Neural crest cell (in vitro differentiated cells): Measurements from ENCODE around the gene WASF2. TPM values are rescaled to one million over a fixed set of nuclear protein-coding genes. Genes with fewer than 3 reads are reported as not detected.

Experiments used
- DNase-seq: peaks from one replicate; pipeline ENCODE4 v3.0.0; 2021; ENCODE audit warnings: low read depth, mixed read lengths, low spot score
- H3K27ac Mint-ChIP-seq: one replicate; pipeline ENCODE4 v1.8.0; 2021; ENCODE audit warnings: mild to moderate bottlenecking, mixed read lengths; ENCODE audit not compliant: unreplicated experiment
- H3K27me3 Mint-ChIP-seq: 2 replicates; pipeline ENCODE4 v1.8.0; 2021; ENCODE audit warnings: low read depth, mild to moderate bottlenecking, mixed read lengths
- H3K36me3 Mint-ChIP-seq: 2 replicates; pipeline ENCODE4 v1.8.0; 2021; ENCODE audit warnings: low read depth, mild to moderate bottlenecking, mixed read lengths
- H3K4me1 Mint-ChIP-seq: 2 replicates; pipeline ENCODE4 v1.8.0; 2021; ENCODE audit warnings: mixed read lengths
- H3K4me3 Mint-ChIP-seq: one replicate; pipeline ENCODE4 v1.8.0; 2021; ENCODE audit warnings: mild to moderate bottlenecking, mixed read lengths
- H3K9me3 Mint-ChIP-seq: 2 replicates; pipeline ENCODE4 v1.8.0; 2021; ENCODE audit warnings: mixed read lengths
- total RNA-seq: library from RNA; stranded (reverse); gene quantifications from 2 replicates; pipeline ENCODE4 v1.2.1, GENCODE V29; 2021
- TF ChIP-seq, protein P1 (sequence below): fragments of 200-600 bp; sonication (generic); conservative IDR thresholded peaks from 2 replicates; pipeline ENCODE4 v1.5.0; 2021; ENCODE audit warnings: antibody characterized with exemption, mild to moderate bottlenecking

WASF2 gene
- total RNA-seq, 1 donor from 2014 or later, result 81.9 TPM

DNA sequence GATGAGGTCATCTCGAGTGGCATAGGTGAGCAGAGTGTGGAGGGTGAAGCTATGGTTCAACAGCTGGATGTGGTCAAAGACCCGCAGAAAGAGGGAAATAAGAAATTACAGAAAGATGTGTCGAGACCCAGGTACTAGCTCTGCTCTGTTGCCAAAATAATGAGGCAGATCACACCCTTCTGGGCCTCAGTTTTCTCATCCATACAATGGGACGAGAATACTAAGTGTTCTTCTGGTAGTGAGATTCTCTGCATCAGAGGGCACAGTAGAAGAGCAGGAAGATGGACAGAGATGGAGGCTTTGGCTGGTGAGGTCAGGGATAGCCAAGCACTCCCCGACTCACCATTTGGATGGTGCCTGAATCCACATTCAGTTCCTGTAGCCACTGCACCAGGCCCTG is 134.3 kb downstream of the WASF2 start:
- TF ChIP-seq, protein P1, sequence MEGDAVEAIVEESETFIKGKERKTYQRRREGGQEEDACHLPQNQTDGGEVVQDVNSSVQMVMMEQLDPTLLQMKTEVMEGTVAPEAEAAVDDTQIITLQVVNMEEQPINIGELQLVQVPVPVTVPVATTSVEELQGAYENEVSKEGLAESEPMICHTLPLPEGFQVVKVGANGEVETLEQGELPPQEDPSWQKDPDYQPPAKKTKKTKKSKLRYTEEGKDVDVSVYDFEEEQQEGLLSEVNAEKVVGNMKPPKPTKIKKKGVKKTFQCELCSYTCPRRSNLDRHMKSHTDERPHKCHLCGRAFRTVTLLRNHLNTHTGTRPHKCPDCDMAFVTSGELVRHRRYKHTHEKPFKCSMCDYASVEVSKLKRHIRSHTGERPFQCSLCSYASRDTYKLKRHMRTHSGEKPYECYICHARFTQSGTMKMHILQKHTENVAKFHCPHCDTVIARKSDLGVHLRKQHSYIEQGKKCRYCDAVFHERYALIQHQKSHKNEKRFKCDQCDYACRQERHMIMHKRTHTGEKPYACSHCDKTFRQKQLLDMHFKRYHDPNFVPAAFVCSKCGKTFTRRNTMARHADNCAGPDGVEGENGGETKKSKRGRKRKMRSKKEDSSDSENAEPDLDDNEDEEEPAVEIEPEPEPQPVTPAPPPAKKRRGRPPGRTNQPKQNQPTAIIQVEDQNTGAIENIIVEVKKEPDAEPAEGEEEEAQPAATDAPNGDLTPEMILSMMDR, result no peak
- Mint-ChIP-seq H3K27ac (no peak overlapping the region), H3K4me1 (peaks cover 15% of the 10 kb centered on the region), H3K4me3 (no peak overlapping the region), H3K27me3 (peaks cover 45% of the 10 kb centered on the region), H3K9me3 (no peaks in the 10 kb centered on the region), H3K36me3 (no peaks in the 10 kb centered on the region)
- DNase-seq, result no peak

Other genes with a start within 250 kb of the WASF2 start
- gene TMEM222, start 168.0 kb downstream of the WASF2 start, total RNA-seq, result 46.7 and 46.9 TPM in 2 replicates
- gene SYTL1, start 148.1 kb downstream of the WASF2 start, total RNA-seq, result 0.72 and 1.4 TPM in 2 replicates
- 12.9 and 13.6 TPM in 2 replicates for gene MAP3K6, start 123.2 kb downstream of the WASF2 start, total RNA-seq
- not detected in 2 replicates for gene FCN3, start 115.3 kb downstream of the WASF2 start, total RNA-seq
- not detected in 2 replicates for gene CD164L2, start 106.8 kb downstream of the WASF2 start, total RNA-seq
- 6.1 and 7.0 TPM in 2 replicates for gene GPR3, start 97.5 kb downstream of the WASF2 start, total RNA-seq
- 50.1 and 54.8 TPM in 2 replicates for gene AHDC1, start 114.0 kb upstream of the WASF2 start, total RNA-seq
- gene FGR, start 145.0 kb upstream of the WASF2 start, total RNA-seq, result not detected in 2 replicates
- 15.2 and 16.6 TPM in 2 replicates for gene IFI6, start 182.0 kb upstream of the WASF2 start, total RNA-seq
- gene FAM76A, start 235.8 kb upstream of the WASF2 start, total RNA-seq, result 12.4 and 13.8 TPM in 2 replicates